GM12864 (cell line): ENCODE results near the gene FBXO10.

ENCODE experiments used
- DNase-seq: peaks from one replicate; pipeline ENCODE4 v3.0.0-alpha.2; 2011; ENCODE audit warnings: low read depth
- H3K4me3 ChIP-seq: 2 replicates; pipeline ENCODE4 v1.5.1; 2011; ENCODE audit warnings: mild to moderate bottlenecking, low read depth, low read length, control low read depth
- CTCF ChIP-seq: IDR thresholded peaks from 2 replicates; pipeline ENCODE4 v1.5.1; 2011; ENCODE audit warnings: low read depth, mild to moderate bottlenecking, moderate library complexity, low read length, control low read depth, inconsistent platforms; ENCODE audit errors: missing control alignments

Gene FBXO10

DNA sequence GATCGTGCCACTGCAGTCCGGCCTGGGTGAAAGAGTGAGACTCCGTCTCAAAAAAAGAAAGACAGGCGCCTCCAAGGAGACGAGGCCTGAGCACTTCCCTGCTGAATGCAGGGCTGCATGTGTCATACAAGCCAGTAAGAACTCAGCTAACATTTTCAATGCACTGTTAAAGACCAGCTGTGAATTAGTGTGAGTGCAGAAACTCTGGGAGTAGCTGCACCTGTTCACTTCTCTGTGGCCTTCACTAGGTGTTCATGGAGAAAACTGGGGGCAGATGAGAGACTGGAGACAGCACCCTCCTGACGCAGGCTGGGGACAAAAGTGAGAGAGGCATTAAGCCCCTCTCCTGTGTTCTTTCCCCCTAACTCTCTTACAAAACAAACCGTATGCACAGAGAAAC lies 41.8 kb downstream of the FBXO10 start:
- DNase-seq, result no peak
- H3K4me3 ChIP-seq, result no peak overlapping the region
- no peak for TF ChIP-seq CTCF

DNA sequence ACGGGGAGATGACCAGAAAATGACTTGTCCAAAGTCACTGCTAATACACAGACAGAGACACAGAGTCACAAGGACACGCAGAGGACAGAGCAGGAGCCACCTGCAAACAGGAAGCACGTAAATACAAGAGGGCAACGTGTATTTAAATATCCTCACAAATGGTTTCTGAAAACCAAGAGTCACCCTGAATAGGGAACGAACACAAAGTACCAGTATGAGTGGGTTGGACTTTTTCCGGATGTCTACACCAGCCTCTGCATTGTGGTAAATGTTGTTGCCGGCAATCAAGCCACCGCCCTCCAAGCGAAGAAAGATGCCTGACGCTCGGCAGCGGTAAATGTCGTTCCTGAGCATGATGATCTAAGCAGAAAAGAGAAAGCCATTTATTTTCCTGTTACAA lies 44.5 kb downstream of the FBXO10 start:
- DNase-seq, result peak; percentile 87
- peak overlapping the region; percentile 52 for H3K4me3 ChIP-seq
- TF ChIP-seq CTCF, result no peak

- no peak for TF ChIP-seq CTCF
- peak overlapping the region; percentile 17 for H3K4me3 ChIP-seq
- peak; percentile 79 for DNase-seq
Measured at GRCh38 chr9:37528652-37529471, 47.3 kb downstream of the FBXO10 start.

- H3K4me3 ChIP-seq, result no peak overlapping the region
- no peak for DNase-seq
- TF ChIP-seq CTCF, result no peak
Measured at GRCh38 chr9:37523916-37524315, 52.3 kb downstream of the FBXO10 start.

GRCh38 chr9:37522971-37523370 lies 53.2 kb downstream of the FBXO10 start:
- no peak for DNase-seq
- no peak overlapping the region for H3K4me3 ChIP-seq
- TF ChIP-seq CTCF, result no peak

DNA sequence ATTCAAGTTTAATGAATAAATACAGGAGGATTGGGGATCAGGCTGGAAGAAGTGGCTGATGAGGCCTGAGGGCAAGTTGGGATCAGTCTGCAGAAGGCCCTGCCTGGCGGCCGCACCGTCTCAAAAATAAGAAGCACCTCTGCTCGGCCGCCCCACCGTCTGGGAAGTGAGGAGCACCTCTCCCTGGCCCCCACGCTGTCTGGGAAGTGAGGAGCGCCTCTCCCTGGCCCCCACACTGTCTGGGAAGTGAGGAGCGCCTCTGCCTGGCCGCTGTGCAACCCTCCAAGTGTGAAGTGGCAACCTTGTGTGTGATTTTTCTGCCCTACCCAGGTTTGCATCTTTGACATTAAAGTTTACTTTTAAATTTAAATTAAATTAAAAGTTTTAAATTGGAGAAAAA lies 55.1 kb downstream of the FBXO10 start:
- no peak for DNase-seq
- no peak overlapping the region for H3K4me3 ChIP-seq
- no peak for TF ChIP-seq CTCF

- H3K4me3 ChIP-seq, result no peak overlapping the region
- no peak for DNase-seq
- no peak for TF ChIP-seq CTCF
Measured at GRCh38 chr9:37520641-37521040, 55.5 kb downstream of the FBXO10 start.
